Naive thymus-derived CD4-positive, alpha-beta T cell (primary cell): Measurements from ENCODE around the gene ZNF71. TPM values are rescaled to one million over a fixed set of nuclear protein-coding genes. Genes with fewer than 3 reads are reported as not detected.

ENCODE experiments used
- ATAC-seq: fragments of 150-1000 bp; cut with Tn5 transposase; 2 replicates; pipeline ENCODE4 v1.10.0; 2021; ENCODE audit warnings: mild to moderate bottlenecking, moderate library complexity
- CTCF ChIA-PET: fragments of 350-600 bp; sonication (Branson Sonifier 250); formaldehyde crosslinking; loops from one replicate; lab custom pipeline; 2021; ENCODE audit warnings: antibody characterized with exemption; lab: Charles Lee
- POLR2A ChIA-PET: fragments of 350-600 bp; sonication (Branson Sonifier 250); formaldehyde crosslinking; loops from one replicate; lab custom pipeline; 2021; ENCODE audit warnings: antibody characterized with exemption, inconsistent platforms; lab: Charles Lee
- DNase-seq, 9 donors: peaks; one replicate each; pipeline versions ENCODE4 v3.0.0 to v3.0.0-alpha.2; 2020 to 2022; ENCODE audit warnings: mixed read lengths in 1 of 9
- H3K27ac ChIP-seq: one replicate; pipeline ENCODE4 v1.7.0; 2013; ENCODE audit warnings: mild to moderate bottlenecking, low read depth, low read length, moderate library complexity
- H3K27me3 ChIP-seq, 2 donors: one replicate each; pipeline ENCODE4 v1.7.0; 2013; ENCODE audit warnings: low read length in 2 of 2, mild to moderate bottlenecking in 2 of 2, moderate library complexity in 2 of 2; ENCODE audit not compliant: control insufficient read depth in 2 of 2, insufficient read depth in 2 of 2
- H3K36me3 ChIP-seq, 3 experiments: 1 replicate in 2 of 3; 2 replicates in 1 of 3; pipeline ENCODE4 v1.7.0; 2013; ENCODE audit warnings: low read length in 3 of 3, mild to moderate bottlenecking in 3 of 3, moderate library complexity in 1 of 3; ENCODE audit not compliant: insufficient read depth in 3 of 3, control insufficient read depth in 2 of 3
- H3K4me1 ChIP-seq, 2 donors: one replicate each; pipeline ENCODE4 v1.7.0; 2013; ENCODE audit warnings: low read length in 2 of 2, mild to moderate bottlenecking in 2 of 2, moderate library complexity in 1 of 2; ENCODE audit not compliant: control insufficient read depth in 2 of 2, insufficient read depth in 2 of 2
- H3K4me3 ChIP-seq: 2 replicates; pipeline ENCODE4 v1.7.0; 2013; ENCODE audit warnings: mild to moderate bottlenecking, low read length
- H3K9me3 ChIP-seq, 3 experiments: 1 replicate in 2 of 3; 2 replicates in 1 of 3; pipeline ENCODE4 v1.7.0; 2013; ENCODE audit warnings: low read length in 3 of 3; ENCODE audit not compliant: control insufficient read depth in 2 of 3
- H3K27ac Mint-ChIP-seq, 9 donors: one replicate each; pipeline ENCODE4 v1.8.0; 2020 to 2022; ENCODE audit warnings: mixed read lengths in 9 of 9, mild to moderate bottlenecking in 8 of 9, moderate library complexity in 5 of 9, inconsistent platforms in 2 of 9
- H3K27me3 Mint-ChIP-seq, 5 donors: one replicate each; pipeline ENCODE4 v1.8.0; 2021 to 2022; ENCODE audit warnings: mixed read lengths in 5 of 5, mild to moderate bottlenecking in 1 of 5
- H3K36me3 Mint-ChIP-seq, 5 donors: one replicate each; pipeline ENCODE4 v1.8.0; 2020 to 2022; ENCODE audit warnings: mixed read lengths in 5 of 5, mild to moderate bottlenecking in 3 of 5, inconsistent platforms in 1 of 5
- H3K4me1 Mint-ChIP-seq, 7 donors: one replicate each; pipeline ENCODE4 v1.8.0; 2020 to 2022; ENCODE audit warnings: mixed read lengths in 7 of 7, mild to moderate bottlenecking in 3 of 7, inconsistent platforms in 1 of 7
- H3K4me3 Mint-ChIP-seq, 10 donors: one replicate each; pipeline ENCODE4 v1.8.0; 2020 to 2022; ENCODE audit warnings: mild to moderate bottlenecking in 10 of 10, mixed read lengths in 10 of 10, moderate library complexity in 6 of 10, inconsistent platforms in 2 of 10
- H3K9me3 Mint-ChIP-seq, 11 donors: one replicate each; pipeline ENCODE4 v1.8.0; 2020 to 2022; ENCODE audit warnings: mixed read lengths in 11 of 11, mild to moderate bottlenecking in 4 of 11, inconsistent platforms in 1 of 11, moderate library complexity in 1 of 11
- intact Hi-C, 2 donors: fragments of 100-400 bp; cut with micrococcal nuclease; formaldehyde crosslinking; loops; one replicate each; pipeline ENCODE4 v1.15.1; 2023
- polyA plus RNA-seq, 2 donors: library from polyadenylated mRNA; unstranded; fragments of 300-500 nt; fragmentation: Illumina TruSeq; gene quantifications; one replicate each; pipeline ENCODE4 v1.2.3, GENCODE V29; 2021
- total RNA-seq, 6 experiments: library from RNA in 5 of 6; stranded (reverse) in 5 of 6; gene quantifications; 1 replicate in 5 of 6; 2 replicates in 1 of 6; pipeline ENCODE4 v1.2.3 and lab custom pipeline; 2021 to 2026

Gene ZNF71
- total and polyA plus RNA-seq, 7 experiments from 2014 or later, result 4.5 to 12.9 (median 6.9) TPM

DNA sequence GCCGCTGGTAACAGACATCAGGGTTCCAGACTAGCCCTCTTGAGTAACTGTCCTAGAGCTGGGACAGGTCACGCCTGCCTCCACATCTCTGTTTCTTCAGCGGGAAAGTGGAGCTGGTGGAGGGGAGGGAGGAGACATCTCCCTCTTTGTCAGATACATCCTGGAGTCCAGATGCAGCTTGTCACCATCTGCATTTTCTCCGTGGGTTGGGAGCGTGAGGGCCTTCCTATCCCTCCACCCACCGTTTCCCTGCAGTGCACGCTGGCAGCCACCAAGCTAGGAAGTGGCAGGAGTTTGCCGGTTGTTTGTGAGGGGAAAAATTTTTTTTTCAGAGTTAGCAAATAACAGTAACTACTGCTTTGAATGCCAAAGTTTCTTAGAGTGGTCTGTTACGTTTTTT, 27.9 kb downstream of the ZNF71 start:
- H3K4me3 ChIP-seq, result no peak overlapping the region
- ATAC-seq, result no peak
- H3K9me3 ChIP-seq, result peaks cover 0 to 94% (median 40%) of the 10 kb centered on the region in 3 experiments
- H3K27ac ChIP-seq, result no peak overlapping the region
- no peak for DNase-seq
- intact Hi-C loops, result no loop called here
- no peak overlapping the region for H3K27ac Mint-ChIP-seq
- H3K4me3 Mint-ChIP-seq, result no peak overlapping the region
- no peaks in the 10 kb centered on the region for H3K27me3 ChIP-seq
- peaks cover 0 to 4% (median 0%) of the 10 kb centered on the region in 7 donors for H3K4me1 Mint-ChIP-seq
- H3K27me3 Mint-ChIP-seq, result no peaks in the 10 kb centered on the region
- no peaks in the 10 kb centered on the region for H3K4me1 ChIP-seq
- peaks cover 0 to 57% (median 5%) of the 10 kb centered on the region in 3 experiments for H3K36me3 ChIP-seq
- H3K36me3 Mint-ChIP-seq, result peaks cover 36 to 70% (median 55%) of the 10 kb centered on the region in 5 donors
- CTCF ChIA-PET, result no interaction called here
- POLR2A ChIA-PET, result no interaction called here
- H3K9me3 Mint-ChIP-seq, result peaks cover 3 to 91% (median 50%) of the 10 kb centered on the region in 11 donors

DNA sequence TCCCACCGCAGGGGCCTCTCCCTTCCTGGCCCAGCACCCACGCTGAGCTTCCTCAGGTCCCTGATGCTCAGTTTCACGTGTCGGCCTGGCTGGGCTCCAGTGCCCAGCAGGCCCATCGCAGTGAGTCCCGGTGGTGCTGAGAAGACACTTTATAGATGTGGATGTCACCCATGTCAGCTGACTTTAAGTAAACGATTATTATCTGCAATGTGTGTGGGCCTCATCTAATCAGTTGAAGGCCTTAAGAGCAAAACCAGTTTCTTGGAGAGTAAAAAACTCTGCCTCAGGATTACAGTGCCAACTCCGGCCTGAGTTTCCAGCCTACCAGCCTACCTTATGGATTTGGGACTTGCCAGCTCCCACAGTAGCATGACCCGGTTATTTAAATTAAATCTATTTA, 30.6 kb downstream of the ZNF71 start:
- Mint-ChIP-seq H3K36me3 (peaks cover 33 to 52% (median 36%) of the 10 kb centered on the region in 5 donors), H3K27me3 (no peaks in the 10 kb centered on the region), H3K4me1 (peaks cover 0 to 4% (median 0%) of the 10 kb centered on the region in 7 donors), H3K9me3 (peaks cover 3 to 95% (median 55%) of the 10 kb centered on the region in 11 donors), H3K4me3 (no peak overlapping the region), H3K27ac (no peak overlapping the region)
- ATAC-seq (no peak), DNase-seq (no peak)
- H3K4me1 ChIP-seq, result no peaks in the 10 kb centered on the region
- H3K27me3 ChIP-seq, result no peaks in the 10 kb centered on the region
- CTCF ChIA-PET, result no interaction called here
- POLR2A ChIA-PET, result no interaction called here
- intact Hi-C loops, result no loop called here
- H3K36me3 ChIP-seq, result peaks cover 0 to 54% (median 0%) of the 10 kb centered on the region in 3 experiments
- H3K4me3 ChIP-seq, result no peak overlapping the region
- no peak overlapping the region for H3K27ac ChIP-seq
- H3K9me3 ChIP-seq, result peaks cover 0 to 93% (median 31%) of the 10 kb centered on the region in 3 experiments

DNA sequence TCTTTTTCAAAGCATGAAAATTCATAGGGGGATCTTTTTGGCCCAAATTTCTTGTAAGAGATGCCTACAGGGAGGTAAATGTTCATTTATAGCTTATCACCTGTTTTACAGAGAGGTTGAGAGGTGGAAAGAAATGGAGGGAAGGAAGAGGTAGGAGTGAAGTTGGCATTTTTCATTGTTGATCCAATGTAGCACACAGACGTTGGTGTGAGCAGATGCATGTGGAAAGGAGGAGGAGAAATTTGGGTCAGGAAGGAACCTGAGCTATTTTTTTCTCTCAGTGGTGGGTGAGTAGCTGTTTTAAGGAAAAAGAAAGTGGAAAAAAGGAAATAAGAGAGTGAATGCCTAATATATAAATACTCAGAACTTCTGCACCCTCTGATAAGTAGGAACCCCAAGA, 37.9 kb downstream of the ZNF71 start:
- H3K4me3 ChIP-seq, result no peak overlapping the region
- no peak overlapping the region for H3K27ac Mint-ChIP-seq
- H3K4me3 Mint-ChIP-seq, result peak overlapping the region in 1 of 10 donors; percentile 2
- intact Hi-C loops, result no loop called here
- peaks cover 0 to 87% (median 20%) of the 10 kb centered on the region in 3 experiments for H3K9me3 ChIP-seq
- ChIA-PET CTCF (no interaction called here), POLR2A (no interaction called here)
- H3K36me3 Mint-ChIP-seq, result peaks cover 0 to 31% (median 3%) of the 10 kb centered on the region in 5 donors
- peaks cover 3 to 94% (median 59%) of the 10 kb centered on the region in 11 donors for H3K9me3 Mint-ChIP-seq
- H3K27ac ChIP-seq, result no peak overlapping the region
- ATAC-seq (no peak), DNase-seq (no peak)
- H3K4me1 ChIP-seq, result no peaks in the 10 kb centered on the region
- no peaks in the 10 kb centered on the region for H3K27me3 ChIP-seq
- H3K27me3 Mint-ChIP-seq, result no peaks in the 10 kb centered on the region
- peaks cover 0 to 4% (median 0%) of the 10 kb centered on the region in 3 experiments for H3K36me3 ChIP-seq
- H3K4me1 Mint-ChIP-seq, result no peaks in the 10 kb centered on the region

DNA sequence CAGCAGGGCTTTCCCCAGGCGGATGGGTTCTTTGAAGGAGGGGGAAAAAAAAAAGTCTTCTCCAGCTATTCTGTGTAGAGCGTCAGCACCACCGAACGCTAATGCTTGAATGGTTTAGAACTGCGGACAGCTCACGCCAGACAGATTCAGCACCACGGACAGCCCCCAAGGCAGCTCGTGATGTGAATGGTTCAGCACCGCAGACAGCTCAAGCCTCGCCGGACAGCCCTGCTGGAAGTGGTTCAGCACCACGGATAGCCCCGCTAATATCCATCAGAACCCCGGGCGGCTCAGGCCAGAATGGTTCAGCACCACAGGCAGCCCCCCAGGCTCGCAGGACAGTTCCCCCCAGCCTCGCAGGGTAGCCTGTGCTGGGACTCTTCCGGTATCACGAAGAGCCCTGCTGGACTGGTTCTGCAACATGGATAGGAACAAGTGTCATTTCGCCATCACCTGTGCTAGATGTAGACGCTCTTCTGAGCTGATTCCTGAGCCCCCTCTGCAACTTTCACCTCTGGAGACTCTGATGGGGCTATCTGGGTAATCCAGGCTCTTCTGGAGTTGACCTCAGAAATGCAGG, 43.0 kb downstream of the ZNF71 start:
- Histone ChIP-seq H3K9me3 (peaks cover 0 to 78% (median 9%) of the 10 kb centered on the region in 3 experiments), H3K27me3 (no peaks in the 10 kb centered on the region), H3K27ac (no peak overlapping the region), H3K36me3 (no peaks in the 10 kb centered on the region), H3K4me3 (no peak overlapping the region), H3K4me1 (no peaks in the 10 kb centered on the region)
- Mint-ChIP-seq H3K4me3 (no peak overlapping the region), H3K9me3 (peaks cover 12 to 89% (median 56%) of the 10 kb centered on the region in 11 donors), H3K27ac (no peak overlapping the region), H3K27me3 (peaks cover 0 to 15% (median 8%) of the 10 kb centered on the region in 5 donors), H3K4me1 (peaks cover 0 to 6% (median 0%) of the 10 kb centered on the region in 7 donors), H3K36me3 (peaks cover 0 to 34% (median 4%) of the 10 kb centered on the region in 5 donors)
- POLR2A ChIA-PET, result interaction anchor here (0.6 kb wide), 1 partner anchor 1454 kb away, joined by 3 read pairs; no protein-coding TSS in a partner anchor
- ATAC-seq (peak; percentile 29), DNase-seq (peak in 2 of 9 donors; percentile 15 to 38)
- CTCF ChIA-PET, result no interaction called here
- intact Hi-C loops, result no loop called here

DNA sequence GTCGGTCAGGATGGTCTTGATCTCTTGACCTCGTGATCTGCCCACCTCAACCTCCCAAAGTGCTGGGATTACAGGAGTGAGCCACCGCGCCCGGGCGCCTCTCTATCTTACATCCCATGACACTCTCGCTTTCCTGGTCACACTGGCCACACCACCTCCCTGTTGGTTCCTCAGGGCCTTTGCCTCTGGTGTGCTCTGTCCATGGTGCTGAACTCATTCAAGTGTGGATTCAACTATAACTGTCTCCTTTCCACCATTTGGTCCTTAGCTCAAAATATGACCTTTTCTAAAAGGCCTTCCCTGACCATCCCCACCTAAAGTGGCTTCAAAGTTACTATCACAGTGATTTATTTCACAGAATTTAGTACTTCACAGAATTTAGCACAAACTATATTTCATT, 44.1 kb downstream of the ZNF71 start:
- Histone ChIP-seq H3K4me1 (no peaks in the 10 kb centered on the region), H3K36me3 (no peaks in the 10 kb centered on the region), H3K9me3 (peaks cover 0 to 76% (median 0%) of the 10 kb centered on the region in 3 experiments), H3K27me3 (no peaks in the 10 kb centered on the region), H3K27ac (no peak overlapping the region), H3K4me3 (no peak overlapping the region)
- peaks cover 0 to 6% (median 0%) of the 10 kb centered on the region in 7 donors for H3K4me1 Mint-ChIP-seq
- H3K27me3 Mint-ChIP-seq, result peaks cover 0 to 23% (median 13%) of the 10 kb centered on the region in 5 donors
- no peak for ATAC-seq
- intact Hi-C loops, result no loop called here
- peak overlapping the region in 1 of 10 donors; percentile 68 for H3K4me3 Mint-ChIP-seq
- CTCF ChIA-PET, result no interaction called here
- DNase-seq, result no peak
- peaks cover 5 to 36% (median 9%) of the 10 kb centered on the region in 5 donors for H3K36me3 Mint-ChIP-seq
- POLR2A ChIA-PET, result no interaction called here
- H3K27ac Mint-ChIP-seq, result no peak overlapping the region
- peaks cover 16 to 87% (median 56%) of the 10 kb centered on the region in 11 donors for H3K9me3 Mint-ChIP-seq

DNA sequence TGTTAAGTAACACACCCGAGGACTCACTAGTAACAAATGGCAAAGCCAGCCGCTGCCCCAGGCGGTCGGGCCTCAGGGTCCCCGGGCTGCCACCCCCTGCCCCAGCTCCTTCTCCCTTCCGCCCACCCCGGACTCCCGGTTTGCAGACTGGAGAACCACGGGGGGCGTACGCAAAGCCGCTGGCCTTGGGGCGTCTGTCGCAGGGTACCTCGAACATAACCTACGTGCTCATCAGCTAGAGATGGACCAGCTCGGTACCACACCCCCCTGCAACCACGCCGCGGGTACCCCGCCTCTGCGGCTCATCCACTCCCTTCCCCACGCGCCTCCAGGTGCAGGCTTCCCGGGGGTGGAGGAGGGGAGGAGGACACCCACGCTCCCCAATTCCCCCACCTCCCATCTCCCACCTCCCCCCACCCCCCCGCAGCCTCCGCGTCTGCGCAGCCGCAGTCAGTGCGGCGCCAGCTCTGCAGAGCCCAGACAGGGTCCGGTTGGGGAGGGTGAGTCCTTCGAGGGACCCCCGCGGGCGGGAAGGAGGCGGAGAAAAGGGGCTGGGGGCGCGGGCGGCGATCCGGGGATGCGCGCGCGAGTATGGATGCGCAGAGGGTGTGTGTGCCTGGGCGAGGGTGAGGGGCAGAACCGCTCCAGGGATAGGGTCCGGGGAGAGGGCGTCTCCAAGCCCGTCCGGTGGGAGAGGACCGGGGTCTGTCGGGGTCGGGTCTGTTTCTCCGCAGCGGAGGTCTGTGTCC, 47.8 kb downstream of the ZNF71 start, which contains the start of gene SMIM17:
TSS of gene SMIM17 (plus strand) at position 449 of the 749 bp plus-strand sequence. CDS start 2,509 bp downstream, outside the sequence.
- intact Hi-C loops, result no loop called here
- no peak for ATAC-seq
- no peak within 1 kb of the TSS for H3K27ac Mint-ChIP-seq
- DNase-seq, result no peak
- Histone ChIP-seq H3K27me3 (no peaks in the 10 kb centered on the region), H3K36me3 (no peaks in the 10 kb centered on the region), H3K4me3 (no peak within 1 kb of the TSS), H3K9me3 (peaks cover 0 to 72% (median 0%) of the 10 kb centered on the region in 3 experiments), H3K4me1 (no peaks in the 10 kb centered on the region), H3K27ac (no peak within 1 kb of the TSS)
- ChIA-PET CTCF (no interaction called here), POLR2A (no interaction called here)
- H3K4me3 Mint-ChIP-seq, result peak within 1 kb of the TSS in 2 of 10 donors; percentile 37 to 52
- peaks cover 7 to 48% (median 13%) of the 10 kb centered on the region in 5 donors for H3K36me3 Mint-ChIP-seq
- peaks cover 27 to 91% (median 63%) of the 10 kb centered on the region in 11 donors for H3K9me3 Mint-ChIP-seq
- H3K27me3 Mint-ChIP-seq, result peaks cover 0 to 46% (median 24%) of the 10 kb centered on the region in 5 donors
- H3K4me1 Mint-ChIP-seq, result peaks cover 0 to 6% (median 0%) of the 10 kb centered on the region in 7 donors
